Transverse colon (tissue), 3 donors: ENCODE measurements around the gene ROBO1.

Experiments
- EP300 ChIP-seq: sonication (generic); formaldehyde crosslinking; IDR thresholded peaks from one replicate; pipeline ENCODE4 v1.6.1; 2017; ENCODE audit warnings: antibody characterized with exemption, low read depth
- POLR2A ChIP-seq: fragments of 450-650 bp; IDR thresholded peaks from one replicate; pipeline ENCODE4 v1.6.1; 2016; ENCODE audit warnings: antibody characterized with exemption, mild to moderate bottlenecking, moderate library complexity
- TF ChIP-seq, protein P1 (sequence below), 5 experiments: fragments of 200-600 bp in 3 of 5; fragments of 450-650 bp in 2 of 5; sonication (generic) in 3 of 5; IDR thresholded peaks; 1 replicate in 2 of 5; 2 replicates in 3 of 5; pipeline ENCODE4 v1.5.1; 2016 to 2017; ENCODE audit warnings: antibody characterized with exemption in 5 of 5, inconsistent platforms in 3 of 5, mild to moderate bottlenecking in 2 of 5, moderate library complexity in 1 of 5

DNA sequence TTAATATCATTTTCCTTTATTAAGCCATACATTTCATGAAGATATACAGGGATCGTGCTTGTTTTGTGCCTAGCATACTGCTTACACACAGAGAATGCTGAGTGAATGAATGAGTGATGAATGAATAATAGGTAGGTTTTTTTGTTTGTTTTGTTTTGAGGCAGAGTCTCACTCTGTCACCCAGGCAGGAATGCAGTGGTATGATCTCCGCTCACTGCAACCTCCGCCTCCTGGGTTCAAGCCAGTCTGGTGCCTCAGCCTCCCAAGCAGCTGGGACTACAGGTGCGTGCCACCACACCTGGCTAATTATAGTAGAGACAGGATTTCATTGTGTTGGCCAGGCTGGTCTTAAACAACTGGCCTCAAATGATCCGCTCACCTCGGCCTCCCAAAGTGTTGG is 400.0 kb downstream of the ROBO1 start:
- TF ChIP-seq POLR2A (no peak), EP300 (no peak)
- TF ChIP-seq, protein P1, sequence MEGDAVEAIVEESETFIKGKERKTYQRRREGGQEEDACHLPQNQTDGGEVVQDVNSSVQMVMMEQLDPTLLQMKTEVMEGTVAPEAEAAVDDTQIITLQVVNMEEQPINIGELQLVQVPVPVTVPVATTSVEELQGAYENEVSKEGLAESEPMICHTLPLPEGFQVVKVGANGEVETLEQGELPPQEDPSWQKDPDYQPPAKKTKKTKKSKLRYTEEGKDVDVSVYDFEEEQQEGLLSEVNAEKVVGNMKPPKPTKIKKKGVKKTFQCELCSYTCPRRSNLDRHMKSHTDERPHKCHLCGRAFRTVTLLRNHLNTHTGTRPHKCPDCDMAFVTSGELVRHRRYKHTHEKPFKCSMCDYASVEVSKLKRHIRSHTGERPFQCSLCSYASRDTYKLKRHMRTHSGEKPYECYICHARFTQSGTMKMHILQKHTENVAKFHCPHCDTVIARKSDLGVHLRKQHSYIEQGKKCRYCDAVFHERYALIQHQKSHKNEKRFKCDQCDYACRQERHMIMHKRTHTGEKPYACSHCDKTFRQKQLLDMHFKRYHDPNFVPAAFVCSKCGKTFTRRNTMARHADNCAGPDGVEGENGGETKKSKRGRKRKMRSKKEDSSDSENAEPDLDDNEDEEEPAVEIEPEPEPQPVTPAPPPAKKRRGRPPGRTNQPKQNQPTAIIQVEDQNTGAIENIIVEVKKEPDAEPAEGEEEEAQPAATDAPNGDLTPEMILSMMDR (IDR thresholded peaks at IDR 0.05), result no peak
